HCT116 (cell line): ENCODE measurements around the gene TMEM240. TPM values are rescaled to one million over a fixed set of nuclear protein-coding genes. Genes with fewer than 3 reads are reported as not detected.

ENCODE experiments used
- ATAC-seq: fragments of 200-7000 bp; cut with Tn5 transposase; 2 replicates; pipeline ENCODE4 v1.9.1; 2020; ENCODE audit warnings: mild to moderate bottlenecking, moderate library complexity
- BruUV-seq: library from RNA; stranded (reverse); fragments of 400-500 nt; replicated peaks from 2 replicates; lab custom pipeline; 2021; lab: Mats Ljungman, UMichigan
- CTCF ChIA-PET: fragments of 300-600 bp; sonication (Branson Sonifier 250); formaldehyde crosslinking; loops from one replicate; lab custom pipeline; 2021; ENCODE audit warnings: antibody characterized with exemption; lab: Charles Lee
- POLR2A ChIA-PET: fragments of 300-600, 350-600 bp; sonication (Branson Sonifier 250); formaldehyde crosslinking; loops from one replicate; lab custom pipeline; 2021; ENCODE audit warnings: antibody characterized with exemption; lab: Charles Lee
- RAD21 ChIA-PET, 2 experiments: fragments of 300-600 bp; sonication (Branson Sonifier 250); formaldehyde crosslinking; loops; one replicate each; lab custom pipeline; 2023; ENCODE audit warnings: low total read pairs in 2 of 2; ENCODE audit not compliant: uncharacterized antibody in 2 of 2, unreplicated experiment in 2 of 2, low non-redundant PET in 1 of 2; lab: Charles Lee
- DNase-seq: peaks from one replicate; pipeline ENCODE4 v3.0.0-alpha.2; 2010; ENCODE audit warnings: low read depth, low spot score
- H2AFZ ChIP-seq: fragments of 200-600 bp; shearing (Covaris generic), sonication (generic); 2 replicates; pipeline ENCODE4 v1.6.1; 2017; ENCODE audit warnings: low read depth, mixed run types, mixed read lengths, antibody characterized with exemption, low read length; ENCODE audit not compliant: poor library complexity, severe bottlenecking
- H3K27ac ChIP-seq: 2 replicates; pipeline ENCODE4 v1.5.1; 2012; ENCODE audit warnings: low read depth, low read length
- H3K27me3 ChIP-seq: fragments of 200-600 bp; sonication (generic); 2 replicates; pipeline ENCODE4 v1.6.1; 2016; ENCODE audit warnings: mixed run types, low read length, mixed read lengths; ENCODE audit not compliant: insufficient read depth
- H3K36me3 ChIP-seq, 2 experiments: fragments of 200-500 bp in 1 of 2; fragments of 200-600 bp in 1 of 2; sonication (Bioruptor generic) in 1 of 2; sonication (generic) in 1 of 2; 2 replicates each; pipeline versions ENCODE4 v1.5.1 to v1.6.1; 2014 to 2016; ENCODE audit warnings: low read length in 2 of 2, inconsistent platforms in 1 of 2, mixed read lengths in 1 of 2, mixed run types in 1 of 2; ENCODE audit not compliant: insufficient read depth in 2 of 2, control insufficient read depth in 1 of 2
- H3K4me1 ChIP-seq, 2 experiments: fragments of 200-600 bp in 1 of 2; sonication (generic) in 1 of 2; 2 replicates each; pipeline versions ENCODE4 v1.5.1 to v1.6.1; 2012 to 2017; ENCODE audit warnings: low read length in 2 of 2, inconsistent platforms in 1 of 2, mild to moderate bottlenecking in 1 of 2, mixed read lengths in 1 of 2, mixed run types in 1 of 2, moderate library complexity in 1 of 2; ENCODE audit not compliant: insufficient read depth in 2 of 2, control insufficient read depth in 1 of 2
- H3K4me2 ChIP-seq: fragments of 200-600 bp; sonication (generic); 2 replicates; pipeline ENCODE4 v1.6.1; 2017; ENCODE audit warnings: mixed run types, low read length, mixed read lengths
- H3K4me3 ChIP-seq, 2 experiments: fragments of 200-600 bp in 1 of 2; sonication (generic) in 1 of 2; replicated peaks in 1 of 2; 2 replicates each; pipeline ENCODE4 v1.5.1; 2011 to 2016; ENCODE audit warnings: low read length in 2 of 2, control low read depth in 1 of 2, low read depth in 1 of 2, mild to moderate bottlenecking in 1 of 2, mixed read lengths in 1 of 2, mixed run types in 1 of 2
- H3K79me2 ChIP-seq: fragments of 200-600 bp; sonication (generic); 2 replicates; pipeline ENCODE4 v1.6.1; 2017; ENCODE audit warnings: mild to moderate bottlenecking, mixed run types, low read length, moderate library complexity, mixed read lengths; ENCODE audit not compliant: insufficient read depth
- H3K9ac ChIP-seq: fragments of 200-600 bp; sonication (generic); 2 replicates; pipeline ENCODE4 v1.6.1; 2016; ENCODE audit warnings: low read length, mixed read lengths
- H3K9me2 ChIP-seq: fragments of 200-600 bp; sonication (generic), shearing (Covaris generic); 2 replicates; pipeline ENCODE4 v1.6.1; 2017; ENCODE audit warnings: mixed run types, mild to moderate bottlenecking, moderate library complexity; ENCODE audit not compliant: insufficient read depth
- H3K9me3 ChIP-seq, 2 experiments: fragments of 200-500 bp in 1 of 2; fragments of 200-600 bp in 1 of 2; sonication (Bioruptor generic) in 1 of 2; sonication (generic) in 1 of 2; 2 replicates each; pipeline ENCODE4 v1.6.1; 2014 to 2017; ENCODE audit warnings: low read length in 2 of 2, mixed read lengths in 2 of 2, inconsistent platforms in 1 of 2, low read depth in 1 of 2, mild to moderate bottlenecking in 1 of 2, mixed run types in 1 of 2, moderate library complexity in 1 of 2; ENCODE audit not compliant: control insufficient read depth in 1 of 2, insufficient read depth in 1 of 2
- H4K20me1 ChIP-seq: fragments of 200-600 bp; sonication (generic), shearing (Covaris generic); 2 replicates; pipeline ENCODE4 v1.6.1; 2017; ENCODE audit warnings: mixed run types, mild to moderate bottlenecking, moderate library complexity; ENCODE audit not compliant: insufficient read depth
- EGR1 ChIP-seq: IDR thresholded peaks from 2 replicates; pipeline ENCODE4 v1.6.1; 2012; ENCODE audit warnings: low read depth
- ELF1 ChIP-seq: IDR thresholded peaks from 2 replicates; pipeline ENCODE4 v1.6.1; 2012; ENCODE audit warnings: low read depth, borderline replicate concordance
- FOSL1 ChIP-seq: IDR thresholded peaks from 2 replicates; pipeline ENCODE4 v1.6.1; 2012; ENCODE audit warnings: low read depth
- JUND ChIP-seq: IDR thresholded peaks from 2 replicates; pipeline ENCODE4 v1.6.1; 2012
- POLR2A ChIP-seq: IDR thresholded peaks from 2 replicates; pipeline ENCODE4 v1.7.0; 2011; ENCODE audit warnings: borderline replicate concordance; ENCODE audit not compliant: insufficient read depth, insufficient read length; ENCODE audit errors: extremely low read depth
- POLR2AphosphoS5 ChIP-seq: IDR thresholded peaks from 2 replicates; pipeline ENCODE4 v1.6.1; 2011; ENCODE audit warnings: mild to moderate bottlenecking, low read depth, low read length, moderate library complexity
- SIN3A ChIP-seq: IDR thresholded peaks from 2 replicates; pipeline ENCODE4 v1.6.1; 2012; ENCODE audit warnings: low read depth
- SRF ChIP-seq: IDR thresholded peaks from 2 replicates; pipeline ENCODE4 v1.6.1; 2012; ENCODE audit warnings: low read depth
- TCF7L2 ChIP-seq: IDR thresholded peaks from 2 replicates; pipeline ENCODE4 v1.7.0; 2011; ENCODE audit warnings: borderline replicate concordance, inconsistent platforms; ENCODE audit not compliant: insufficient read depth, insufficient read length; ENCODE audit errors: extremely low read depth
- YY1 ChIP-seq: IDR thresholded peaks from 2 replicates; pipeline ENCODE4 v1.6.1; 2011; ENCODE audit warnings: low read length, low read depth, moderate library complexity, mild to moderate bottlenecking; ENCODE audit not compliant: insufficient replicate concordance; ENCODE audit errors: extremely low read depth
- ZFX ChIP-seq: fragments of 450-650 bp; IDR thresholded peaks from 2 replicates; pipeline ENCODE4 v1.6.1; 2017
- ZNF274 ChIP-seq: fragments of 200-500 bp; sonication (Bioruptor generic); IDR thresholded peaks from 2 replicates; pipeline ENCODE4 v1.6.1; 2014; ENCODE audit warnings: mild to moderate bottlenecking, low read depth, low read length, inconsistent platforms
- intact Hi-C: fragments of 100-400 bp; cut with micrococcal nuclease; formaldehyde crosslinking; loops from 2 replicates; pipeline ENCODE4 v1.10.0; 2022
- total RNA-seq: library from RNA; stranded (reverse); gene quantifications from one replicate; pipeline ENCODE4 v1.2.1, GENCODE V29; 2021; ENCODE audit not compliant: unreplicated experiment
- TF ChIP-seq, protein P1 (sequence below): IDR thresholded peaks from 2 replicates; pipeline ENCODE4 v1.6.1; 2012
- TF ChIP-seq, protein P2 (sequence below): IDR thresholded peaks from 2 replicates; pipeline ENCODE4 v1.6.1; 2012
- TF ChIP-seq, protein P3 (sequence below), 3 experiments: fragments of 200-600 bp in 1 of 3; sonication (generic) in 1 of 3; IDR thresholded peaks in 2 of 3; conservative IDR thresholded peaks in 1 of 3; 2 replicates each; pipeline ENCODE4 v1.5.1; 2012 to 2017; ENCODE audit warnings: low read depth in 2 of 3, low read length in 2 of 3, antibody characterized with exemption in 1 of 3, borderline replicate concordance in 1 of 3, control low read depth in 1 of 3, mild to moderate bottlenecking in 1 of 3, mixed read lengths in 1 of 3, mixed run types in 1 of 3, moderate library complexity in 1 of 3; ENCODE audit not compliant: insufficient read depth in 1 of 3
- TF ChIP-seq, protein P4 (sequence below): IDR thresholded peaks from 2 replicates; pipeline ENCODE4 v1.6.1; 2012; ENCODE audit warnings: low read depth
- TF ChIP-seq, protein P5 (sequence below): IDR thresholded peaks from 2 replicates; pipeline ENCODE4 v1.6.1; 2011; ENCODE audit warnings: mild to moderate bottlenecking, low read length, moderate library complexity; ENCODE audit not compliant: insufficient replicate concordance; ENCODE audit errors: extremely low read depth

The TMEM240 gene
- total RNA-seq, 1 experiment from 2014 or later = 2.3 TPM

DNA sequence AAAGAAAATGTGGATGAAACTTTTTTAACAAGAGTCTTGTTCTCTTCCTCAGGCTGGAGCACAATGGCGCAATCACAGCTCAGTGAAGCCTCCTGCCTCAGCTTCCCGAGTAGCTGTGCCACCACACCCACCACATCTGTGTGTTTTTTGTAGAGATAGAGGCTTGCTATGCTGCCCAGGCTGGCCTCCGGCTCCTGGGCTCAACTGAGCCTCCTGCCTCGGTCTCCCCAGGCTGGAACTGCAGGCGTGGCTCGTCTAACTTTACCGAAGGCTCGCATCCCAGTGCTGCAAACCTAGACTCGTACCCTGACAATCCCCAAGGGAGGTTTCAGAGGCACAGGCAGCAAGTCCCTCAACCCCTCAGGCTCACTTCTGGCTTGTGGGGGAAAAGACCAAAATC is 19.8 kb upstream of the TMEM240 start:
- H2AFZ ChIP-seq = no peak overlapping the region
- BruUV-seq = no TSS peak
- DNase-seq (no peak), ATAC-seq (no peak)
- peaks cover 65% of the 10 kb centered on the region for H3K79me2 ChIP-seq
- no peak overlapping the region for H3K4me3 ChIP-seq
- H3K9ac ChIP-seq = no peak overlapping the region
- peaks cover 0 to 9% of the 10 kb centered on the region in 2 experiments; a peak in 2 of 4 replicates for H3K4me1 ChIP-seq
- H3K27ac ChIP-seq = no peak overlapping the region
- no peaks in the 10 kb centered on the region for H3K27me3 ChIP-seq
- RAD21 ChIA-PET = no interaction called here
- POLR2A ChIA-PET = no interaction called here
- no peaks in the 10 kb centered on the region for H3K9me3 ChIP-seq
- CTCF ChIA-PET = no interaction called here
- no peak overlapping the region for H3K4me2 ChIP-seq
- H4K20me1 ChIP-seq = peaks cover 5% of the 10 kb centered on the region; the same call in 1 of the 2 replicates
- no peaks in the 10 kb centered on the region for H3K9me2 ChIP-seq
- peaks cover 9 to 36% of the 10 kb centered on the region in 2 experiments for H3K36me3 ChIP-seq
- intact Hi-C loops = no loop called here
- no peak for TF ChIP-seq JUND
- no peak for TF ChIP-seq EGR1
- no peak for TF ChIP-seq YY1
- TF ChIP-seq ZFX = no peak
- no peak for TF ChIP-seq POLR2A
- TF ChIP-seq, protein P1, sequence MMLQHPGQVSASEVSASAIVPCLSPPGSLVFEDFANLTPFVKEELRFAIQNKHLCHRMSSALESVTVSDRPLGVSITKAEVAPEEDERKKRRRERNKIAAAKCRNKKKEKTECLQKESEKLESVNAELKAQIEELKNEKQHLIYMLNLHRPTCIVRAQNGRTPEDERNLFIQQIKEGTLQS = no peak
- TF ChIP-seq, protein P2, sequence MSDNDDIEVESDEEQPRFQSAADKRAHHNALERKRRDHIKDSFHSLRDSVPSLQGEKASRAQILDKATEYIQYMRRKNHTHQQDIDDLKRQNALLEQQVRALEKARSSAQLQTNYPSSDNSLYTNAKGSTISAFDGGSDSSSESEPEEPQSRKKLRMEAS = no peak
- TF ChIP-seq, protein P3, sequence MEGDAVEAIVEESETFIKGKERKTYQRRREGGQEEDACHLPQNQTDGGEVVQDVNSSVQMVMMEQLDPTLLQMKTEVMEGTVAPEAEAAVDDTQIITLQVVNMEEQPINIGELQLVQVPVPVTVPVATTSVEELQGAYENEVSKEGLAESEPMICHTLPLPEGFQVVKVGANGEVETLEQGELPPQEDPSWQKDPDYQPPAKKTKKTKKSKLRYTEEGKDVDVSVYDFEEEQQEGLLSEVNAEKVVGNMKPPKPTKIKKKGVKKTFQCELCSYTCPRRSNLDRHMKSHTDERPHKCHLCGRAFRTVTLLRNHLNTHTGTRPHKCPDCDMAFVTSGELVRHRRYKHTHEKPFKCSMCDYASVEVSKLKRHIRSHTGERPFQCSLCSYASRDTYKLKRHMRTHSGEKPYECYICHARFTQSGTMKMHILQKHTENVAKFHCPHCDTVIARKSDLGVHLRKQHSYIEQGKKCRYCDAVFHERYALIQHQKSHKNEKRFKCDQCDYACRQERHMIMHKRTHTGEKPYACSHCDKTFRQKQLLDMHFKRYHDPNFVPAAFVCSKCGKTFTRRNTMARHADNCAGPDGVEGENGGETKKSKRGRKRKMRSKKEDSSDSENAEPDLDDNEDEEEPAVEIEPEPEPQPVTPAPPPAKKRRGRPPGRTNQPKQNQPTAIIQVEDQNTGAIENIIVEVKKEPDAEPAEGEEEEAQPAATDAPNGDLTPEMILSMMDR (IDR thresholded peaks at IDR 0.05 in 2 of 3, conservative IDR thresholded peaks at IDR 0.05 in 1 of 3; ENCODE audit: borderline replicate concordance in 1 of 3, insufficient read depth in 1 of 3, low read depth in 2 of 3, low read length in 2 of 3) = no peak
- TF ChIP-seq TCF7L2 = no peak
- TF ChIP-seq, protein P4, sequence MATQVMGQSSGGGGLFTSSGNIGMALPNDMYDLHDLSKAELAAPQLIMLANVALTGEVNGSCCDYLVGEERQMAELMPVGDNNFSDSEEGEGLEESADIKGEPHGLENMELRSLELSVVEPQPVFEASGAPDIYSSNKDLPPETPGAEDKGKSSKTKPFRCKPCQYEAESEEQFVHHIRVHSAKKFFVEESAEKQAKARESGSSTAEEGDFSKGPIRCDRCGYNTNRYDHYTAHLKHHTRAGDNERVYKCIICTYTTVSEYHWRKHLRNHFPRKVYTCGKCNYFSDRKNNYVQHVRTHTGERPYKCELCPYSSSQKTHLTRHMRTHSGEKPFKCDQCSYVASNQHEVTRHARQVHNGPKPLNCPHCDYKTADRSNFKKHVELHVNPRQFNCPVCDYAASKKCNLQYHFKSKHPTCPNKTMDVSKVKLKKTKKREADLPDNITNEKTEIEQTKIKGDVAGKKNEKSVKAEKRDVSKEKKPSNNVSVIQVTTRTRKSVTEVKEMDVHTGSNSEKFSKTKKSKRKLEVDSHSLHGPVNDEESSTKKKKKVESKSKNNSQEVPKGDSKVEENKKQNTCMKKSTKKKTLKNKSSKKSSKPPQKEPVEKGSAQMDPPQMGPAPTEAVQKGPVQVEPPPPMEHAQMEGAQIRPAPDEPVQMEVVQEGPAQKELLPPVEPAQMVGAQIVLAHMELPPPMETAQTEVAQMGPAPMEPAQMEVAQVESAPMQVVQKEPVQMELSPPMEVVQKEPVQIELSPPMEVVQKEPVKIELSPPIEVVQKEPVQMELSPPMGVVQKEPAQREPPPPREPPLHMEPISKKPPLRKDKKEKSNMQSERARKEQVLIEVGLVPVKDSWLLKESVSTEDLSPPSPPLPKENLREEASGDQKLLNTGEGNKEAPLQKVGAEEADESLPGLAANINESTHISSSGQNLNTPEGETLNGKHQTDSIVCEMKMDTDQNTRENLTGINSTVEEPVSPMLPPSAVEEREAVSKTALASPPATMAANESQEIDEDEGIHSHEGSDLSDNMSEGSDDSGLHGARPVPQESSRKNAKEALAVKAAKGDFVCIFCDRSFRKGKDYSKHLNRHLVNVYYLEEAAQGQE = no peak
- no peak for TF ChIP-seq ZNF274
- no peak for TF ChIP-seq FOSL1
- TF ChIP-seq SIN3A = no peak
- TF ChIP-seq, protein P5, sequence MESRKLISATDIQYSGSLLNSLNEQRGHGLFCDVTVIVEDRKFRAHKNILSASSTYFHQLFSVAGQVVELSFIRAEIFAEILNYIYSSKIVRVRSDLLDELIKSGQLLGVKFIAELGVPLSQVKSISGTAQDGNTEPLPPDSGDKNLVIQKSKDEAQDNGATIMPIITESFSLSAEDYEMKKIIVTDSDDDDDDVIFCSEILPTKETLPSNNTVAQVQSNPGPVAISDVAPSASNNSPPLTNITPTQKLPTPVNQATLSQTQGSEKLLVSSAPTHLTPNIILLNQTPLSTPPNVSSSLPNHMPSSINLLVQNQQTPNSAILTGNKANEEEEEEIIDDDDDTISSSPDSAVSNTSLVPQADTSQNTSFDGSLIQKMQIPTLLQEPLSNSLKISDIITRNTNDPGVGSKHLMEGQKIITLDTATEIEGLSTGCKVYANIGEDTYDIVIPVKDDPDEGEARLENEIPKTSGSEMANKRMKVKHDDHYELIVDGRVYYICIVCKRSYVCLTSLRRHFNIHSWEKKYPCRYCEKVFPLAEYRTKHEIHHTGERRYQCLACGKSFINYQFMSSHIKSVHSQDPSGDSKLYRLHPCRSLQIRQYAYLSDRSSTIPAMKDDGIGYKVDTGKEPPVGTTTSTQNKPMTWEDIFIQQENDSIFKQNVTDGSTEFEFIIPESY = no peak
- TF ChIP-seq ELF1 = no peak
- no peak for TF ChIP-seq SRF
- no peak for TF ChIP-seq POLR2AphosphoS5
- TF ChIP-seq, all 23 proteins: peak for 0
